HG02798 (cell line): ENCODE results near the gene ACAP1.

Experiments
- ATAC-seq: cut with Tn5 transposase; IDR thresholded peaks from one replicate; pipeline ENCODE4 v1.9.1; 2021; ENCODE audit warnings: mild to moderate bottlenecking; ENCODE audit not compliant: unreplicated experiment, poor library complexity

Gene ACAP1

DNA sequence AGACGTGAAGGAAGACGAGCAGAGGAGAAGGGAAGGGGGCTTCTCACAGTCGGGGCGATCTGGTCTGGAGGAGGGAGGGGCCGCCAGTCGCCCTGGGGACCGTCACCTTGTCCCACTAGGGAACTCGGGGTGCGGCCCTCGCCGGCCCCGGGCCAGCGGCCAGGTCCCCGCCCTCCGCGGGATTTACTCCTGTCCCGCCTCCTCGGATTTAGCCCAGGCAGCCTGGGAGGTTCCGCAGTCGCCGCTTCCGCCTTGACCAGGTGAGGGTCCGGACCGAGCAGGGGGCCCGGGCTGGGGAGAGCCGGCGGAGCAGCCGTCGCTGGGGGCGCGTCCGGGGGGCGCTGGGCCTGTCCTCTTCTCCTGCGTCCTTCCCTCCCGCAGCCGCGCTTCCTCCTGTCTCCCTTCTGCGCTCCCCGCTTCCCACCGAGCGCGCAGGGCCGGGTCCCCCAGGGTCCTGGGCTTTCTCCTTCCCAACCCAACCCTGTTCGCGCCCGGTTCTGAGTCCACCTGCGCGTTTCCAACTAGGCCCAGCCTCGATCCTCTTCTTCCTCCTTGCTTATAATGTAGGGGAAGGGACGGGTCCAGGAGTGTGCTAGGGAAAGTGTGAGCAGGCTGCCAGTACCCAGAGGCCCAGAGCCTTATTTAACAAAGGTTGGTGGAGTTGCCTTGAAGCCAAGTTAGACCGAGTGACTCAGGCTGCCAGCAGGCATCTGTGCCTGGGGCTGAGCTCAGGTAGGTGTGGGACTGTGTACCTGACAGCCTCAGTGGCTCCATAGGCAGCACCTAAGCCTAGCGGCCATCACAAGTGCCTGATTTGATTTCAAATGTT lies 44.7 kb downstream of the ACAP1 start, which contains the start of gene TNK1:
TSS of gene TNK1 (plus strand) at position 235 of the 829 bp plus-strand sequence. CDS start 1,838 bp downstream, outside the sequence.
- ATAC-seq, result no peak

DNA sequence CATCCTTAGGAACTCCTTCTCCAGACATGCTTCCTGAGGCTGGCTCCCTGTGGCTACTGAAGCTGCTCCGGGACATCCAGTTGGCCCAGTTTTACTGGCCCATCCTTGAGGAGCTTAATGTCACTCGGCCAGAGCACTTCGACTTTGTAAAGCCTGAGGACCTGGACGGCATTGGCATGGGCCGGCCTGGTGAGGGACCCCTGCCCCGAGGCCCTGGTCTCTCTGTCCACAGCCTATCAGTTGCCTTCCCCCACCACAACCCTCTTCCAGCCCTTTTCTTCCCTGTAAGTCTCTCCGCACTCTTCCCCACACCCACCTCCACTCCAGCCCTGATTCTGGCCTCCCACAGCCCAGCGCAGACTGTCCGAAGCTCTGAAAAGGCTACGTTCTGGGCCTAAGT lies 46.6 kb downstream of the ACAP1 start:
- no peak for ATAC-seq

DNA sequence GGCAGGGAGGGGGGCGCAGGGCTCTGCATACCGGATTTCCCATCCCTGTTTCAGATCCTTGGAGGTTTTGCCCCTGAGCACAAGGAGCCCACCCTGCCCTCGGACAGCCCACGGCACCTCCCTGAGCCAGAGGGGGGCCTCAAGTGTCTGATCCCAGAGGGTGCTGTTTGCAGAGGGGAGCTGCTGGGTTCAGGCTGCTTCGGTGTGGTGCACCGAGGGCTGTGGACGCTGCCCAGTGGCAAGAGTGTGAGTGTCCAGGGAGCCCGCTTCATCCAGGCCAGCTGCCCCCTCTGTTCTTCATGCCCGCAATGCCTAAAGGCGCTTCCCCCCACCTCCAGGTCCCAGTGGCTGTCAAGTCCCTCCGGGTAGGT lies 47.0 kb downstream of the ACAP1 start:
- ATAC-seq, result no peak

DNA sequence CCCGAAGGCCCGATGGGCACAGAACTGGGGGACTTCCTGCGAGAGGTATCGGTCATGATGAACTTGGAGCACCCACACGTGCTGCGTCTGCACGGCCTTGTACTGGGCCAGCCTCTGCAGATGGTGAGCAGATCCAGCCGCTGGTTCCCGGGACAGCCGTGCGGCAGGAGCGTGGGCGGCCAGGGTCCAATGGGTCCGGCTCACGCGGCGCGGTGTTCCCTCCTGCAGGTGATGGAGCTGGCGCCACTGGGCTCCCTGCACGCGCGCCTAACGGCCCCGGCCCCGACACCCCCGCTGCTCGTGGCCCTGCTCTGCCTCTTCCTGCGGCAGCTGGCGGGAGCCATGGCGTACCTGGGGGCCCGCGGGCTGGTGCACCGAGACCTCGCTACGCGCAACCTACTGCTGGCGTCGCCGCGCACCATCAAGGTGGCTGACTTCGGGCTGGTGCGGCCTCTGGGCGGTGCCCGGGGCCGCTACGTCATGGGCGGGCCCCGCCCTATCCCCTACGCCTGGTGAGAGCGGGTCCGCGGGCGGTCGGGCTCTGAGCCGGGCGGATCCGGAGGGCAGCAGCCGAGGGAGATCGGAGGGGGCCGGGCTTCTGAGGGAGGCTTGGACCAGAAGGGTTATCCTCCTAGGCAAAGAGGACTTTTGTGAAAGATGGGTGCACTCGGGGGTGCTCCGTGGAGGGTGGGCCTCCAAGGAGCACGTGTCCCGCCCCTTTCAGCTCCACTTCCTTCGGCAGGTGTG lies 47.6 kb downstream of the ACAP1 start:
- peak; percentile 70 for ATAC-seq

DNA sequence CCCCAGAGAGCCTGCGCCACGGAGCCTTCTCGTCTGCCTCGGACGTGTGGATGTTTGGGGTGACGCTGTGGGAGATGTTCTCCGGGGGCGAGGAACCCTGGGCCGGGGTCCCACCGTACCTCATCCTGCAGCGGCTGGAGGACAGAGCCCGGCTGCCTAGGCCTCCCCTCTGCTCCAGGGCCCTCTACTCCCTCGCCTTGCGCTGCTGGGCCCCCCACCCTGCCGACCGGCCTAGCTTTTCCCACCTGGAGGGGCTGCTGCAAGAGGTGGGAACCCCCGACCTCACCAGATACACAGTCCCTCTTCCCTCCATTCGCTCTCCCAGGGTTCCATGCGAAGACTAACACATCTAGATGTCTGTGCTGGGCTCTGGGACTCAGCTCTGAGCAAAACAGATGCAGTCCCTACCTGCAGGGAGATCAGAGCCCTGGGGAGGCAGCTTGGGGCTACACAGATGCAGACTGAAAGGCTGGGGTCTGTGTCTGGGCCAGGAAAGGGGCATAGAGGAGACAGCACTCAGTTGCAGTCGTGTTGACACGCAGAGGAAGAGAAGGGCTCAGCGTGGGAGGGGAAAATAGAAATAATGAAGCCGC lies 48.3 kb downstream of the ACAP1 start:
- no peak for ATAC-seq

DNA sequence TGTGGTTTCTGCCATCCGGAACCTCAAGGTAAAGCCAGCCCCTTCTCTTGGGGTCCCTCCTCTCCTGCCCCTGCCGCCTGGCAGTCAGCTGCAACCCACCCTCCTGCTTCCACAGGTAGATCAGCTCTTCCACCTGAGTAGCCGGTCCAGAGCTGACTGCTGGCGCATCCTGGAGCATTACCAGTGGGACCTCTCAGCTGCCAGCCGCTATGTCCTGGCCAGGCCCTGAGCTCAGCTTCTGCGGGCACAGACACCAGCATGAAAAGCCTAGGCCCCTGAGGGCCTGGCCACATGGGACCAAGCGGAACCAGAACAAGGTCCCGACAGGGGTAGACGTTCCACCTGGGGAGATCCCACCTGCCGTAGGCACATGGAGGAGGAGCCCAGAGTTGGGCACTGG lies 52.5 kb downstream of the ACAP1 start:
- no peak for ATAC-seq

DNA sequence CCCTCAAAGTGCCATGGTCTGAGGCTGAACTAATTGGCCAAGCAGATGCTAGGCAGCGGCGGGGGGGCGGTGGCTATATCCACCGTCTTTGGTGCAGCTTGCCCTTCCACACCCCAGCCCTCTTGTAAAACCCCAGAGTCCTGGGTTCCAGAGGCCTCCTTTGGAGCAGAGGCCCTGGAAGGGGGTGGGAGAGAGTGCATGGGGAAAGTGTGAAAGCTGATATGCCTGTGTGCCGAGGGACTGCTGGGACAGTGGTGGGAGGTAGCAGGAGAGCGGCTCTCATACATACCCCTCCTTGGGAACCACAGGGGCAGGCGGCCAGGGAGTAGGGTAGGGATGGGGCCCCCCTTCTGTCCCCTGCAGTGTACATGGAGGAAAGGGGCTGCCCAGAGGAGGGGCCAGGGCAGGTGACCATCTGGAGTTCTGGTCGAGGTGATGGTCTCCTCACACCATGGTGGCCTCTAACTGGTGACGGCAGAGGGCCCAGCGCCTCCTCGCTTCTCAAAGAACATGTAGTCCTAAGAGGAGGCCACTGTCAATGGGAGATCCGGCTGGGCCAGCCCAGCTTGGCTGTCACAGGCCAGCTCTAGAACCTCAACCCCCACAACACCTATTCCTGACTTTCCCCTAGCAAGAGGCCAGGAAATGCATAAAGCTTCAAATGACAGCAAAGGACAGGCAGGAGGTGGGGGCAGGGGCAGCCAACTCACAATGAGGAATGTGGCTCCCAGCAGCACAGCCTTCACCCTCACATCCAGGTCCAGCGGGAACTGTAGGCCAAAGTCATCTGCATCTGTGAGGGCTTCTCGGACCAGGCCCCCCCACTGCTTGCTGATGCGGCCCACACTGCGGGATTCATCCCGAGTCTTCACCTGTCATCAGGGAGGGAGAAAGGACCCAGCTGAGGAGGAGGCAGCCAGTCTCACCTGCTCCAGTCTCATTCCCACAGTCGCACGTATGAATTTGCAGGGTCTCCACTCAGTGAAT lies 53.9 kb downstream of the ACAP1 start:
- ATAC-seq, result no peak

DNA sequence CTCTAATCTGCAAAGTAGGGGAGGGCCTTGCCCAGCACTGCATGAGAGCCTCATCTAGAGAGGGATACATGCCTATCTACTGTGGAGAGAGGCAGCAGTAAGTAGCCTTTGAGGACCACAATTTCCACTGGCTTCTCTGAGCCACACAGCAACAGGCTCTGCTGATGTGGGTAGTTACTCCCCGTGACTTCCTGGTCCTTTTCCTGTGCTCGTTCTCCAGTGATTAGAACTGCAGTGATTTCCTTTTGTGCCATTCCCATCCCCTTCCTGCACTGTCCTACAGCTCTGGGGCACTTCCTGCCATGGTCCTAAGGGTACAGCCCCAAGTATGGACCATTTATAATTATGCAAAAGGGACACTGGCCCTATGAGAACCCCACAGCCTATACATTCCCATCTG lies 55.0 kb downstream of the ACAP1 start:
- ATAC-seq, result no peak

DNA sequence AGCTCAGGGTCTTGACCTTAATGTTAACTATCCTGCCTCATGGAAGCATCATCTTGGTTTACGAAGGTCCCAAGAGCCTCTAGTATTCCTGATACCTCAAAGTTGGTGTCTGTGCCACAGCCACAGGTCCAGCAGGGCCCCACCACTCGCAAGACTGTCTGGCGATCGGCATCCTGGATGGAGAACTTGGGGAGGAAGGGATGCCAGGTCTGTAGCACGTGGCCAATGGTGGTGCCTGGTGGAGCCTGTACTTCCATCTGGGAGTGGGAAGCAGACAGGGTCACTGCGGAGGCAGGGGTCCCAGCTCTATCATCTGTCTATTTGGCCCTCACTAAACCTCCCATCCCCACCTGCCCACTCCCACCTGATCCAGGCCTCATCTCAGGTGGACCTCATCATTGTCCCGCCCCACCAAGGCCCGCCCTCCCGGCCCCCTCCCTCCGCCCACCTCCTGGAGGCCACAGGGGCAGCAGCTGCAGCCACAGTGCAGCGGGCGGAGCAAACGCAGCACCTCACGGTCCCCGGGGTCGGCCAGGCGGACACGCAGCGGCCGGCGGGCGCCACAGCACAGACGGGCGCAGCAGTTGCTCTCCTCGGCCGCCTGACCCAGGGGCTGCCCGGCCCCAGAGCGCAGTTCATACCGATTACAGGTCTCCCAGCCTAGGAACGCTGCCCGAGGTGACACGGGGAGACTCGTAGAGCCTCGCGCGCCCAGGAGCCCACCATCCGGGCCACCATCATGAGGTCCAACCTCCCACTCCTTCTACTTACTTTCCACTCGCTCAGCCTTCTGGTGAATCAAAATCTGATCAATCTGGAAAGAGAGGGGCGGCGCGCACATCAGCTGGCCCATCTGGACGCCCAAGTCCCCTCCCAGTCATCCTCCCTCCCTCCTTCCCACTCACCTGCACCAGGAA lies 56.6 kb downstream of the ACAP1 start:
- ATAC-seq, result no peak

DNA sequence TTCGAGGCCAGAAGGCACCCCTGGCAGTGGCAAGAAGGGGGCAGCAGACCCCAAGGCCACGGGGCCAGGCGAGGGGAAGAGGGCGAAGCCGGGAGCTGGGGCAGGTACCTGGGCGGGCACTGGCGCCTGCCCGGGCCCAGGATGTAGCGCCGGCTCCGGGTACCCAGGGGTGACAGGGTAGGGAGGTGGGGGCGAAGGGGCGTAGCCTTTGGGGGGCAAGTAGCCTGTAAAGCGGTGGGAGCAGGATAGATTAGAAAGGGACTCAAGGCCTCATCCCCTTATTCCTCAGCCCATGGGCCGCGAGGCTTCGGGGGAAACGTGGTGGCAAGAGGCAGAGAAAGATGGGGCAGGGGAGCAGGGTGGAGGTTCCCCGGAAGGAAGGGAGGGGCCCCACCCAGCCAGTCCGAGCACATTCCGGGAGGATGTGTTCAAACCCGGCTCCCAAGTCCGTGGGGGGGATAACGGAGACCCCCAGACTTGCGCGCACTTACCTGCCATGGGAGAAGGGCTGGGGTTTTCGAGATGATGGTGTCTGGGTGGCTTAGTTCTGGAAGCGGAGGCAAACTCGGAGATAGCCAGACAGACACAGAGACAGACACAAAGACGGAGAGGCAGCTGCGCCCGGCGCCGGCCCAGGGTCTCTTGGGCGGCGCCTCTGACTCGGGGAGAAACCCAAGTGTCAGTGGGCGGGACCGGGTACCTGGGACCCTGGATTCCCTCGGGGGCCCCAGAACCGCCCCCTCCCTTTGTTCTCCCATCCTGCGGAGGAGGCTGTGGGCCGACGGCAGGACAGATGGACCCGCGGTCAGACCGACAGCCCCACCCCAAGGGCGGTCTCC lies 57.5 kb downstream of the ACAP1 start:
- ATAC-seq, result peak; percentile 50

DNA sequence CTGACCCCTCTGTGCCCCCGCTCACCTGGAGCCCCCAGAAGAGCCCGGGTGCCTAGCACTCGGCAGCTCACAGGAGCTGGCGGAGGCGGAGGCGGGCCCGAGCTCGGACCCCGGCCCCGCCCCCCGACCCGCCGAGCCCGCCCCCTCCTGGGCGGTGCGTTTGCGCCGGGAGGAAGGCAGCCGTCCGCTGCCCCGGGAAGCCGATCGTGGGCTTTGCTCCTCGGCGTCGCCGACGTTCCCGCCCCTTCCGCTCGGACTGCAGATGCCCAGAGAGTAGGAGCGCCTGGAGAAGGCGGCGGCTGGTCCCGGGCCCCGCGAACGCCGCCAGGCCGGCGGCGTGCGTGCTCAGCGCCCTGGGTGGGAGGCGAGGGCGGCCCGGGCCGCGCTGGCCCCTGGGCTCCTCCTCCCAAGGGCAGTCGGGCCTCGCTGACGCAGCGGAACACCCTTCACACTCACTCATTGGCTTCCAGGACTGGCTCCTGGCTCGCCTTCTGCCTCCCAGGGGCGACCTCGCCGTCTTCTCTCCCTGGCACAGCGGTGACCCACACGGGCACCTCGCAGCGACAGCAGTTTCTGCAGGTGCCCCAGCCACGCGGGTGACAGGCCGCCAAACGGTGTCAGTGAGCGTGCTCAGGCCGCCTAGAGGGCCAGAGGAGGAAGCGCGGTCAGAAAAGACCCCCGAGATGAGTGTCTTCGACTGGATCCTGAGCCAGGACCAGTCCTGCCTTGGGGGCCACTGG lies 58.3 kb downstream of the ACAP1 start, which contains the start of gene PLSCR3:
TSS of gene PLSCR3 (minus strand) at position 74 of the 740 bp plus-strand sequence. CDS start 415 bp downstream, outside the sequence.
- peak; percentile 81 for ATAC-seq

DNA sequence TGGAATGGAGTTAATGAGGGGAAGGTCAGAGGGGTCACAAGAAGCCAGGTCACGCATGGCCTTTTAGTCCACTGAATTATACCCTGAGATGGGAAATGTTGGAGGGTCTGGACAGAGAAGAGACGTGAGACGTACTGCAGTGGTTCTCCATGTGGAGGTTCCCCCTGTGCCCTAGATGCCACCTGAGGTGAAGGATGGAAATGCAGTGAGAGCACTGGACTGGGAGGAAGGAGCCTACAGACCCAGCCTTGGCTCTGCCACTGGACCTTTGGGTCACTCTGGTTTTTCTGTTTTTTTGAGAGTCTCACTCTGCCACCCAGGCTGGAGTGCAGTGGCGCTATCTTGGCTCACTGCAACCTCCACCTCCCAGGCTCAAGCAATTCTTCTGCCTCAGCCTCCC lies 59.8 kb downstream of the ACAP1 start:
- ATAC-seq, result no peak

DNA sequence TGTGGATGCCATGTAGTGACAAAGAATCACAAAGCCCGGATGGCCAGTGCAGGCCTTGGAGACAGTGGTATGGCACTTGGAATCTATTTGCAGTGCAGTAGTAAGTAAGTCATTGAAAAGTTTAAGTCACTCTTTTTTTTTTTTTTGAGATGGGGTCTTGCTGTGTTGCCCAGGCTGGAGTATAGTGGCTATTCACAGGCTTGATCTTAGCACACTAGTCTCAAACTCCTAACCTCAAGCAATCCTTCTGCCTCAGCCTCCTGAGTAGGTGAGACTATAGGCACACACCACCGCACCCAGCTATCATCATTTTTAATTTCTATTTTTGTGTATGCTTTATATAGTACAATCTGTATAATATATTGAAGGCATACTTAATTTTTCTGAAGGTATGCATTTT lies 62.3 kb downstream of the ACAP1 start:
- ATAC-seq, result no peak
